Regular cardiac myocyte (primary cell): ENCODE measurements around the gene SLC5A10. TPM values are rescaled to one million over a fixed set of nuclear protein-coding genes. Genes with fewer than 3 reads are reported as not detected.

ENCODE experiments used
- total RNA-seq: library from RNA; depleted of rRNA; stranded (reverse); fragments of >200 nt; gene quantifications from 2 replicates; pipeline ENCODE4 v1.2.3, GENCODE V29; 2014

The SLC5A10 gene
- total RNA-seq, result under 0.01 TPM in 1 of 2 replicates, not detected in the other

GRCh38 chr17:18951941-18952842, at the start of gene SLC5A10:
SLC5A10 (plus strand) TSS chr17:18952165; CDS start chr17:18952206, 41 bp downstream.

GRCh38 chr17:19004421-19005136, 52.6 kb downstream of the SLC5A10 start, which contains the start of gene FAM83G:
FAM83G (minus strand) TSS chr17:19004764; CDS start chr17:19004041, 723 bp downstream.

GRCh38 chr17:19046782-19047375, 94.9 kb downstream of the SLC5A10 start, which contains the start of gene GRAP:
GRAP (minus strand) TSS chr17:19046957; CDS start chr17:19046926, 31 bp downstream.

Other genes starting within 250 kb of the SLC5A10 start
- gene FBXW10, start 208.1 kb upstream of the SLC5A10 start, total RNA-seq, result 0.28 TPM in 1 of 2 replicates, not detected in the other
- gene TVP23B, start 171.0 kb upstream of the SLC5A10 start, total RNA-seq, result 115 and 183 TPM in 2 replicates
- 51.0 and 51.8 TPM in 2 replicates for gene PRPSAP2, start 94.0 kb upstream of the SLC5A10 start, total RNA-seq
- 18.6 and 24.2 TPM in 2 replicates for gene FAM83G, start 52.6 kb downstream of the SLC5A10 start, total RNA-seq
- gene GRAP, start 94.8 kb downstream of the SLC5A10 start, total RNA-seq, result 0.58 and 0.85 TPM in 2 replicates
- gene GRAPL, start 175.4 kb downstream of the SLC5A10 start, total RNA-seq, result under 0.01 TPM in 1 of 2 replicates, not detected in the other